HG03432 (cell line): ENCODE measurements around the gene VPS37B.
"Not testable (repeated sequence)": the region's sequence is repeated elsewhere in the genome, so short reads cannot be mapped to it uniquely, and the experiment has no call there.

Experiments used
- ATAC-seq: cut with Tn5 transposase; IDR thresholded peaks from one replicate; pipeline ENCODE4 v1.9.1; 2021; ENCODE audit warnings: mild to moderate bottlenecking, moderate library complexity; ENCODE audit not compliant: unreplicated experiment

Gene VPS37B

GRCh38 chr12:122909442-122910288 lies 13.7 kb upstream of the VPS37B start:
- ATAC-seq, result no peak

- no peak for ATAC-seq
Observed at GRCh38 chr12:122908915-122909314, 13.0 kb upstream of the VPS37B start.

GRCh38 chr12:122905258-122905657 lies 9.3 kb upstream of the VPS37B start:
- not testable (repeated sequence) for ATAC-seq

- no peak for ATAC-seq
Observed at GRCh38 chr12:122903693-122904034, 7.7 kb upstream of the VPS37B start.

GRCh38 chr12:122902854-122903692 lies 7.1 kb upstream of the VPS37B start:
- no peak for ATAC-seq

- no peak for ATAC-seq
Observed at GRCh38 chr12:122899887-122900286, 4.0 kb upstream of the VPS37B start.

- ATAC-seq, result no peak
Observed at GRCh38 chr12:122896662-122897061, 738 bp upstream of the VPS37B start.

GRCh38 chr12:122895320-122895703 lies 612 bp downstream of the VPS37B start:
- no peak for ATAC-seq

- no peak for ATAC-seq
Observed at GRCh38 chr12:122894193-122895121, 1.5 kb downstream of the VPS37B start.

GRCh38 chr12:122893208-122894153 lies 2.4 kb downstream of the VPS37B start:
- ATAC-seq, result no peak

- not testable (repeated sequence) for ATAC-seq
Observed at GRCh38 chr12:122892724-122893123, 3.2 kb downstream of the VPS37B start.

- no peak for ATAC-seq
Observed at GRCh38 chr12:122891661-122892525, 4.0 kb downstream of the VPS37B start.

GRCh38 chr12:122889761-122890520 lies 6.0 kb downstream of the VPS37B start:
- no peak for ATAC-seq

GRCh38 chr12:122888232-122888752 lies 7.6 kb downstream of the VPS37B start:
- no peak for ATAC-seq

GRCh38 chr12:122887819-122888212 lies 8.1 kb downstream of the VPS37B start:
- ATAC-seq, result peak; percentile 33

- peak; percentile 70 for ATAC-seq
Observed at GRCh38 chr12:122886851-122887818, 8.8 kb downstream of the VPS37B start.

- no peak for ATAC-seq
Observed at GRCh38 chr12:122886161-122886560, 9.8 kb downstream of the VPS37B start.
